Cortex of kidney (tissue), 1 donor: ENCODE data around the gene ABLIM1.

Experiments used
- DNase-seq: peaks from one replicate; lab custom pipeline; 2025; lab: John Stamatoyannopoulos, UW

Gene ABLIM1

GRCh38 chr10:114581071-114581470 lies 77.0 kb downstream of the ABLIM1 start:
- DNase-seq = no peak

DNA sequence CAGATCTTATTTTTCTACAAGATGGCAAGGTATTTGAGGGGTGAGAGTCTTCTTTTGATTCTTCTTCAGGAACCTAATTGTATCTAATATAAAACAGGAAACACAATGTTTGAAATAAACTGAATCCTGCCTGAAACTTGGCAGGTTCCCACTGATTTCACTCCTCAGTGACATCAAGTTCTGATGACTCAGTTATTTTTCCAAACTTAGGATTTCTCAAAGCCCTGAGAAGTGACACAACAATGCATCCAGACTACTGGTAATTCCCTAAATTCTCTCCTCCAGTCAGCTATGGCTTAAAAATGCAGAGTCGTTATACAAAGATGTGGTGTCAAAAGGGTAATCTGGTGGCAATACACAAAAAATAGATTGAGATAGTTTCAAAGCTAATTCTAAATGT lies 80.9 kb downstream of the ABLIM1 start:
- no peak for DNase-seq

GRCh38 chr10:114576716-114577115 lies 81.4 kb downstream of the ABLIM1 start:
- DNase-seq = no peak

DNA sequence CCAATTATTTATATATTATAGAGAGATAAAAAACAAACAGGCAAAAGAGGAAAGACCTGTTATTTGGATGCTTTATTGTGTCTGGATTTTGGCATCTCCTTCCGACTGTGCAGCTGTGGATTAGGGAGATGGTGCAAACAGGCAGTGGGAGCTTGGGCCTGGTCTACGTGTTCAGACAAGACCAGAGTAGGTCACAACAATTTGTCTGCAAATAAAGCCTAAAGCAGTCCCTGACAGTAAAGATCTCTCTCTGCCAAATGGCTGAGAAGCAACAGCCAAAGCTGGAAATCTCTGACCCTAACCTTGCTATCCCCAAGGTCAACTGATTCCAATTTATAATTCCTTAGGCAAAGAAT lies 82.0 kb downstream of the ABLIM1 start:
- DNase-seq = no peak

- no peak for DNase-seq
Measured at GRCh38 chr10:114575417-114576131, 82.5 kb downstream of the ABLIM1 start.

DNA sequence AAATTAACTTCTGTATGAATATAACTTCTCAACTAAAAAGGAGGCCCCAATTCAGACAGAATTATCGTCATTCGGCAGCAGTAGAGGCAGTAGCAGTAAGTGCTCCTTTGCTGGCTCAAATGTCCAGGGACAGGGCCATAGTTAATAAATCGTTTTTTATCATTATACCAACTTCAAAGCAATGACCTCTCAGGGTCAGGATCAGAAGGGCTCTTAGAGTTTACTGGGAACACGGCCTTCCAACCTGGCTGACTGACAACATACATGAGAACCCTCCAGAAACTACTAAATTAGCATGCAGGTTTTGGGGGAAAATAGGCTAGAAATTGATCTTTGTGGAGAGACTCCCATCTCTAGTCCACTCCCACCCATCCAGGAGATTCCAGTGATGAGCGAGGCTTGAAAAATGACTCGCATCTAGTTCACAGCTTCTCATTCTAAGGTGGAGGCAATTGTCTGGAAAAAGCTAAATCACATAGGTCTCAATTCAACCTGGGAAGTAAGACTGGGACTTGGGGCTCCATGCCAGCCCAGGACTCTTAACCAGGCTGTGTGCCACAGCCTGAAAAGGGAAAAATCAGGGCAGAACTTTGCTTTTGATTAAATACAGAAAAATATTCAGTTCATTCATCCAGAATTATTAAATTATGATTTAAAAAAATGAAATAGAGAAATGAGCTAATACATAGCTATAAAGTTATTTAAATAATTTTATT lies 84.6 kb downstream of the ABLIM1 start:
- no peak for DNase-seq

DNA sequence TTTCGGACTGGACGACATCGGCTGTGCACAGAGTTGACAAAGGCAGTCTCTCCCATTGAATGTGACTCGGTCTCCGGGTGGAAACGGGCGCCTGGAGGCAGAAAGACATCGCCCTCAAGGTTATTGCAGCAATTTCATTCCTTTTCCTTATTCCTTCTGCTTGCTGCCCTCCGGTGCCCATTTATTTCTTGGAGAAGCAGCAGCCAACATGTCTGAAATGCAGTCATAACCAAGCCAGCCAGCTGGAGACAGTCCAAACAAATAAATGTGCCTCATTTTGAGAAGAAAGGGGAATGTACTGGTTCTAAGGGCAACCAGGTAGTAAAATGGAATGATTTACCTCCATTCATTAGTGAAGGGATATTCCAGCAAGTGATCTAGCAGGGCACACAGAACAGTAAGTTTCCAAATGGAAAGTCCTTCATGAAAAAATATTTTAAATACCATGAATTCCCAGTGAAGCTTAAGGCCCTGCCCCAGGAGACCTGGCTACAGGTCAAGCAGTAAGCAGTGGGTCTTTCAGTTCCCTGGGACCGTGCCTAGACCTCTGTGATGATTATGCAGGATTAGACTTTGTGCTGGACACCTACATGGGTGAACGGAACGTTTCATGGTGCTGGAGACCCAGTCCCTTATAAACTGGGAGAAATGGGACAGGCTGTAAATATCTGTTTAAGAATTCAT lies 86.6 kb downstream of the ABLIM1 start:
- no peak for DNase-seq

DNA sequence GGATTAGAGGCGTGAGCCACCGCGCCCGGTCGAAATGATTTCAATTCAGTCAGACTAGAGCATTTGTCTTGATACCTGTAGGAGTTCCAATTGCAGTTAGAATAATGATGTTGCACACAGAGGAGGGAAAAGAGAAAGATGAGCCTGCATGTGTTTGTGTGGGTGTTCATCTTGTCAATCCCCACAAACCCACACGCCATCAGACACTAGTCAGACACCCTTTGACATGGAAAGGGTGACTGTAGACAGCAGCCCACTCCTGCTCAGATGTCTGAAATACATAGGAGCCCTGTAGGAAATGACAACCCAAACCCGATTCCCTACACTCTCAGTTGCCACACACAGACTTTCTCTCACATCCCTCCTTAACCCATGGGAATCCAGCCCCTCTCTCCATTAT lies 92.0 kb downstream of the ABLIM1 start:
- no peak for DNase-seq

- DNase-seq = no peak
Measured at GRCh38 chr10:114565066-114565465, 93.0 kb downstream of the ABLIM1 start.

GRCh38 chr10:114561008-114561523 lies 97.0 kb downstream of the ABLIM1 start:
- no peak for DNase-seq

- no peak for DNase-seq
Measured at GRCh38 chr10:114560144-114560543, 97.9 kb downstream of the ABLIM1 start.

GRCh38 chr10:114559636-114560035 lies 98.4 kb downstream of the ABLIM1 start:
- no peak for DNase-seq

DNA sequence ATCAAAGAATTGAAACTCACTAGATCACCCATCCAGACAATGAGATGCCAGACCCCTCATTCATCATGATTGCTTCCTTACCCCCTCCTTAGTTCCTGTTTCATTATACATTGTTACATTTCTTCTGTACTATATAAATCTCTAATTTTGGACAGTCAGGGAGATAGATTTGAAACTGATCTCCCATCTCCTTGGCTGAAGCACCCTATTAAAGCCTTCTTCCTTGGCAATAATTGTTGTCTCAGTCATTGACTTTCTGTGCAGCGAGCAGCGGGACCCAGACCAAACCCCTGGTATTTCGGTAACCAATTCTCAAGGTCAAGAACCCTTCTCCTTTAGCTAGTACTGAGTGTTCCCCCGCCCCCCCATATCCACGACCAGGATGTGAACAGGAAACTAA lies 100.2 kb downstream of the ABLIM1 start:
- no peak for DNase-seq

GRCh38 chr10:114556236-114557122 lies 101.6 kb downstream of the ABLIM1 start:
- DNase-seq = no peak

DNA sequence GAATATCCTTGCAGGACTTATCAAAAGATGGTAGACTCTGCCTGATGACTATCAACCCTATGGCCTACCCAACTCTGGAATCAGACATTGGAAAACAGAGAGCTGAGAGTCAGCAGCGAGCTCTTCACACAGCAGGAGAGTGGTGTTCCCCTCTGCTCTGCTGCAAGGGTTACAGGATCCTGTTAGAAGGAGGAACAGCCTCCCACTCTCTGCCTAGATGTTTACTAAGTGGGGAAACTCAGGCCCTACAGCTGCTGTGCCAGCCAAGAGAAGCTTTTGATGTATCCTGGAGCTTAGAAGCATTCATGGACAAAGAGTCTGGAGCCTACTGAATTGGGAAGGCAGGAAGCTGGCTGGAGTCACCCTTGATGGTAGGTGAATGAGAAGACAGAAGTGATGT lies 104.6 kb downstream of the ABLIM1 start:
- no peak for DNase-seq

DNA sequence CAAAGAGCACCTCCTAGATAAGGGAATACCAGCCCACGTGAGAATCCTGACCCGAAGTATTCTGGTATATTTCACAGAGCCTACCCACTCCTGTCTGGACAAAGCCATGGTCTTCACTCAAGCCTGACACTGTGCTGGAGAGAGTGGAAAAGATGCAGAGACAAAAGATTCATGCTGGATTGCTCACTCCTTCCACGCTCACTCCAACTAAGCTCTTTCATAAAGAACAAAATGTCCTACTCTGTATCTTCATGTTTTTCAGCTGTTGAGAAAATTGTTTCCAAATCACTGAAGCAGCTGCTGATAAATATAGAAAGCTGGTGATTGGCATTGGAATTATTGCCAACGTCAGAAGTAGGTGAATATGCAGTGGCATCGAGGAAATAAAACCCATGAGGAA lies 106.0 kb downstream of the ABLIM1 start:
- no peak for DNase-seq

GRCh38 chr10:114551636-114551972 lies 106.5 kb downstream of the ABLIM1 start:
- no peak for DNase-seq

- DNase-seq = no peak
Measured at GRCh38 chr10:114550756-114551635, 107.1 kb downstream of the ABLIM1 start.

GRCh38 chr10:114548662-114549061 lies 109.4 kb downstream of the ABLIM1 start:
- no peak for DNase-seq

GRCh38 chr10:114547514-114547913 lies 110.6 kb downstream of the ABLIM1 start:
- no peak for DNase-seq

GRCh38 chr10:114547056-114547455 lies 111.0 kb downstream of the ABLIM1 start:
- DNase-seq = no peak
